K562 (cell line): Measurements from ENCODE around the gene DUS1L. TPM values are rescaled to one million over a fixed set of nuclear protein-coding genes. Genes with fewer than 3 reads are reported as not detected.

Experiments used
- DACH1 ChIP-seq: fragments of 450-650 bp; IDR thresholded peaks from 2 replicates; pipeline ENCODE4 v1.6.1; 2018; ENCODE audit not compliant: partially characterized antibody
- GABPB2 ChIP-seq: fragments of 250-450 bp; sonication (Bioruptor Pico); conservative IDR thresholded peaks from 2 replicates; pipeline ENCODE4 v1.5.1; 2021; ENCODE audit warnings: mild to moderate bottlenecking
- HMG20A ChIP-seq: fragments of 450-650 bp; formaldehyde crosslinking; conservative IDR thresholded peaks from 2 replicates; pipeline ENCODE4 v1.4.0; 2020; ENCODE audit warnings: mild to moderate bottlenecking, mixed read lengths
- KLF1 ChIP-seq: fragments of 450-650 bp; IDR thresholded peaks from 2 replicates; pipeline ENCODE4 v1.6.1; 2016; ENCODE audit warnings: missing genetic modification characterization, missing compliant biosample characterization
- PRPF4 ChIP-seq: fragments of 200-400 bp; formaldehyde crosslinking; IDR thresholded peaks from one replicate; pipeline ENCODE4 v1.6.1; 2017; ENCODE audit warnings: low read length, low read depth, mild to moderate bottlenecking; ENCODE audit not compliant: insufficient read depth, poor library complexity, severe bottlenecking
- SIN3A ChIP-seq, 2 experiments: fragments of 150-350 bp in 1 of 2; IDR thresholded peaks; 2 replicates each; pipeline ENCODE4 v1.6.1; 2011 to 2016; ENCODE audit warnings: borderline replicate concordance in 2 of 2, low read depth in 2 of 2, low read length in 2 of 2, mild to moderate bottlenecking in 2 of 2, moderate library complexity in 2 of 2; ENCODE audit not compliant: control insufficient read depth in 1 of 2
- ZNF583 ChIP-seq: fragments of 250-450 bp; sonication (Bioruptor Pico); IDR thresholded peaks from 2 replicates; pipeline ENCODE4 v1.4.0; 2020
- polyA plus RNA-seq, 8 experiments: library from polyadenylated mRNA; depleted of rRNA in 4 of 8; stranded (reverse) in 5 of 8; unstranded in 3 of 8; fragments of >200 nt; fragmentation: Nextera tagmentation in 2 of 8; fragmentation: Illumina TruSeq in 1 of 8; extraction: Ambion mirVana in 2 of 8; extraction: Trizol in 1 of 8; gene quantifications; 2 replicates each; pipeline versions ENCODE4 v1.2.1 to v1.2.3, GENCODE V29; 2011 to 2014; ENCODE audit warnings: inconsistent platforms in 1 of 8, missing spikeins in 1 of 8
- total RNA-seq, 7 experiments: library from RNA; depleted of rRNA in 6 of 7; stranded (reverse); fragments of >200 nt in 6 of 7; fragmentation: Illumina TruSeq in 2 of 7; extraction: Trizol in 2 of 7; gene quantifications; 2 replicates each; pipeline versions ENCODE4 v1.2.1 to v1.2.3, GENCODE V29; 2011 to 2021; ENCODE audit warnings: low replicate concordance in 1 of 7
- TF ChIP-seq, protein P1 (sequence below), 3 experiments: fragments of 200-800 bp in 1 of 3; sonication (Bioruptor generic) in 1 of 3; sonication (generic) in 1 of 3; formaldehyde crosslinking in 1 of 3; IDR thresholded peaks; 2 replicates each; pipeline versions ENCODE4 v1.6.1 to v1.8.0; 2016 to 2022; ENCODE audit warnings: mild to moderate bottlenecking in 2 of 3, missing compliant biosample characterization in 2 of 3, missing genetic modification characterization in 2 of 3, missing genetic modification reagents in 1 of 3
- TF ChIP-seq, protein P2 (sequence below), 2 experiments: IDR thresholded peaks; 2 replicates each; pipeline ENCODE4 v1.6.1; 2012; ENCODE audit warnings: improper control_type of control experiment in 2 of 2, low read depth in 2 of 2, low read length in 2 of 2, borderline replicate concordance in 1 of 2
- TF ChIP-seq, protein P3 (sequence below), 3 experiments: IDR thresholded peaks in 2 of 3; conservative IDR thresholded peaks in 1 of 3; 2 replicates each; pipeline ENCODE4 v1.5.1; 2011 to 2012; ENCODE audit warnings: low read length in 3 of 3, mild to moderate bottlenecking in 3 of 3, control low read depth in 2 of 3, improper control_type of control experiment in 1 of 3, inconsistent platforms in 1 of 3, low read depth in 1 of 3, mixed read lengths in 1 of 3, moderate library complexity in 1 of 3; ENCODE audit not compliant: insufficient read depth in 2 of 3
- TF ChIP-seq, protein P4 (sequence below): fragments of 250-450 bp; sonication (Bioruptor Pico); IDR thresholded peaks from 2 replicates; pipeline ENCODE4 v1.5.0; 2021
- TF ChIP-seq, protein P5 (sequence below): fragments of 200-400 bp; formaldehyde crosslinking; IDR thresholded peaks from 2 replicates; pipeline ENCODE4 v1.6.1; 2017; ENCODE audit warnings: mild to moderate bottlenecking, low read depth, low read length, moderate library complexity

DUS1L gene
- total and polyA plus RNA-seq, 9 of the 15 experiments (the other 6 are each of a cell fraction or from before 2014, with no cell fraction given), result 7.8 to 210 (median 83.9) TPM

DNA sequence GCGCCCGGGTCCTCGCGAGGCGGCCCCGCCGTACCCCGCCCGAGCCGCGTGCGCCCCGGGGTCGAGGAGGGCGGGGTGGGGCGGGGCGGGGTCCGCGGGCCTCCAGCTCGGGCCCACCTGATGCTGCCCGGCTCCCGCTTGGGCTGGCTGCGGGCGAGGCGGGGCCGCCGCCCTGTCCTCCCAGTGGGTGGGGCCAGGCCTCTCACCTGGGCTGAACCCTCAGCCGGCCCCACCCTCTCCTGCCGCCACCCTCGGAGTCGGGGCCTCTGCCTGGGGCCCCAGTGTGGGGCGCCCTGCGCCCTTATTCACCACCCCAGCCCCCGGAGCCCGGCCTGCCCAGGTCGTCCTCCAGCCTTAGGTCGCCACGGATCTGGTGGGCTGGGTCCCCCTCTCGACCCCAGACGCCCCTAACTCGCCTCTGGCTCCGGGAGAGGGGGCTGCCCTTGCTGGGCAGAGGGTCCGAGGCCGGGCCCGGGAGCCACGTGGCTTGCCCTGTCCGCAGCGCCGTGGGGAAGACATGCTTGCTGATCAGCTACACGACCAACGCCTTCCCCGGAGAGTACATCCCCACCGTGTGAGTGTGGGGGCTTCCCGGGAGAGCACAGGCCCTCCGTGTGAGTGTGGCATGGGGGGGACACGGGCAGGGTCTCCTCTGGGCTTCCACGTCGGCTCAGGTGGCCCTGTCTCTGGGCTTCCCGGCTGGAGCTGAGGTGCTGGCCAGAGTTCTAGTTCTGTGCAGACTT lies 33.5 kb downstream of the DUS1L start (continued):
- TF ChIP-seq ZNF583 (0 out of 2 replicates have a peak, but pooled peaks have one; percentile 53), DACH1 (no peak), GABPB2 (CRISPR knock-in tag) (no peak), PRPF4 (no peak), KLF1 (tag) (0 out of 2 replicates have a peak, but pooled peaks have one; percentile 33), SIN3A (IDR thresholded peaks at IDR 0.05; ENCODE audit: borderline replicate concordance in 2 of 2, control insufficient read depth in 1 of 2, low read depth in 2 of 2, low read length in 2 of 2) (peak; percentile 39 to 56; a peak in 2 of 4 replicates), HMG20A (CRISPR knock-in tag) (no peak)
- TF ChIP-seq, protein P1, sequence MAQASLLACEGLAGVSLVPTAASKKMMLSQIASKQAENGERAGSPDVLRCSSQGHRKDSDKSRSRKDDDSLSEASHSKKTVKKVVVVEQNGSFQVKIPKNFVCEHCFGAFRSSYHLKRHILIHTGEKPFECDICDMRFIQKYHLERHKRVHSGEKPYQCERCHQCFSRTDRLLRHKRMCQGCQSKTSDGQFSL (CRISPR knock-in tag; IDR thresholded peaks at IDR 0.05), result no peak
- TF ChIP-seq, protein P1 (tag; IDR thresholded peaks at IDR 0.05), result no peak
- TF ChIP-seq, protein P2, sequence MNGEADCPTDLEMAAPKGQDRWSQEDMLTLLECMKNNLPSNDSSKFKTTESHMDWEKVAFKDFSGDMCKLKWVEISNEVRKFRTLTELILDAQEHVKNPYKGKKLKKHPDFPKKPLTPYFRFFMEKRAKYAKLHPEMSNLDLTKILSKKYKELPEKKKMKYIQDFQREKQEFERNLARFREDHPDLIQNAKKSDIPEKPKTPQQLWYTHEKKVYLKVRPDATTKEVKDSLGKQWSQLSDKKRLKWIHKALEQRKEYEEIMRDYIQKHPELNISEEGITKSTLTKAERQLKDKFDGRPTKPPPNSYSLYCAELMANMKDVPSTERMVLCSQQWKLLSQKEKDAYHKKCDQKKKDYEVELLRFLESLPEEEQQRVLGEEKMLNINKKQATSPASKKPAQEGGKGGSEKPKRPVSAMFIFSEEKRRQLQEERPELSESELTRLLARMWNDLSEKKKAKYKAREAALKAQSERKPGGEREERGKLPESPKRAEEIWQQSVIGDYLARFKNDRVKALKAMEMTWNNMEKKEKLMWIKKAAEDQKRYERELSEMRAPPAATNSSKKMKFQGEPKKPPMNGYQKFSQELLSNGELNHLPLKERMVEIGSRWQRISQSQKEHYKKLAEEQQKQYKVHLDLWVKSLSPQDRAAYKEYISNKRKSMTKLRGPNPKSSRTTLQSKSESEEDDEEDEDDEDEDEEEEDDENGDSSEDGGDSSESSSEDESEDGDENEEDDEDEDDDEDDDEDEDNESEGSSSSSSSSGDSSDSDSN (IDR thresholded peaks at IDR 0.05; ENCODE audit: borderline replicate concordance in 1 of 2, low read depth in 2 of 2, low read length in 2 of 2), result no peak
- TF ChIP-seq, protein P3, sequence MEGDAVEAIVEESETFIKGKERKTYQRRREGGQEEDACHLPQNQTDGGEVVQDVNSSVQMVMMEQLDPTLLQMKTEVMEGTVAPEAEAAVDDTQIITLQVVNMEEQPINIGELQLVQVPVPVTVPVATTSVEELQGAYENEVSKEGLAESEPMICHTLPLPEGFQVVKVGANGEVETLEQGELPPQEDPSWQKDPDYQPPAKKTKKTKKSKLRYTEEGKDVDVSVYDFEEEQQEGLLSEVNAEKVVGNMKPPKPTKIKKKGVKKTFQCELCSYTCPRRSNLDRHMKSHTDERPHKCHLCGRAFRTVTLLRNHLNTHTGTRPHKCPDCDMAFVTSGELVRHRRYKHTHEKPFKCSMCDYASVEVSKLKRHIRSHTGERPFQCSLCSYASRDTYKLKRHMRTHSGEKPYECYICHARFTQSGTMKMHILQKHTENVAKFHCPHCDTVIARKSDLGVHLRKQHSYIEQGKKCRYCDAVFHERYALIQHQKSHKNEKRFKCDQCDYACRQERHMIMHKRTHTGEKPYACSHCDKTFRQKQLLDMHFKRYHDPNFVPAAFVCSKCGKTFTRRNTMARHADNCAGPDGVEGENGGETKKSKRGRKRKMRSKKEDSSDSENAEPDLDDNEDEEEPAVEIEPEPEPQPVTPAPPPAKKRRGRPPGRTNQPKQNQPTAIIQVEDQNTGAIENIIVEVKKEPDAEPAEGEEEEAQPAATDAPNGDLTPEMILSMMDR (IDR thresholded peaks at IDR 0.05 in 2 of 3, conservative IDR thresholded peaks at IDR 0.05 in 1 of 3; ENCODE audit: insufficient read depth in 2 of 3, low read depth in 1 of 3, low read length in 3 of 3), result peak in 1 of 3 experiments; percentile 26; a peak in 2 of 6 replicates
- TF ChIP-seq, protein P4, sequence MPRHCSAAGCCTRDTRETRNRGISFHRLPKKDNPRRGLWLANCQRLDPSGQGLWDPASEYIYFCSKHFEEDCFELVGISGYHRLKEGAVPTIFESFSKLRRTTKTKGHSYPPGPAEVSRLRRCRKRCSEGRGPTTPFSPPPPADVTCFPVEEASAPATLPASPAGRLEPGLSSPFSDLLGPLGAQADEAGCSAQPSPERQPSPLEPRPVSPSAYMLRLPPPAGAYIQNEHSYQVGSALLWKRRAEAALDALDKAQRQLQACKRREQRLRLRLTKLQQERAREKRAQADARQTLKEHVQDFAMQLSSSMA (CRISPR knock-in tag), result no peak
- TF ChIP-seq, protein P5, sequence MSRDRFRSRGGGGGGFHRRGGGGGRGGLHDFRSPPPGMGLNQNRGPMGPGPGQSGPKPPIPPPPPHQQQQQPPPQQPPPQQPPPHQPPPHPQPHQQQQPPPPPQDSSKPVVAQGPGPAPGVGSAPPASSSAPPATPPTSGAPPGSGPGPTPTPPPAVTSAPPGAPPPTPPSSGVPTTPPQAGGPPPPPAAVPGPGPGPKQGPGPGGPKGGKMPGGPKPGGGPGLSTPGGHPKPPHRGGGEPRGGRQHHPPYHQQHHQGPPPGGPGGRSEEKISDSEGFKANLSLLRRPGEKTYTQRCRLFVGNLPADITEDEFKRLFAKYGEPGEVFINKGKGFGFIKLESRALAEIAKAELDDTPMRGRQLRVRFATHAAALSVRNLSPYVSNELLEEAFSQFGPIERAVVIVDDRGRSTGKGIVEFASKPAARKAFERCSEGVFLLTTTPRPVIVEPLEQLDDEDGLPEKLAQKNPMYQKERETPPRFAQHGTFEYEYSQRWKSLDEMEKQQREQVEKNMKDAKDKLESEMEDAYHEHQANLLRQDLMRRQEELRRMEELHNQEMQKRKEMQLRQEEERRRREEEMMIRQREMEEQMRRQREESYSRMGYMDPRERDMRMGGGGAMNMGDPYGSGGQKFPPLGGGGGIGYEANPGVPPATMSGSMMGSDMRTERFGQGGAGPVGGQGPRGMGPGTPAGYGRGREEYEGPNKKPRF, result no peak
